Central memory CD4-positive, alpha-beta T cell (primary cell): Measurements from ENCODE around the gene DGKA.
"Not testable (repeated sequence)": the region's sequence is repeated elsewhere in the genome, so short reads cannot be mapped to it uniquely, and the experiment has no call there.

Source experiments
- DNase-seq: peaks from one replicate; pipeline ENCODE4 v3.0.0; 2022
- total RNA-seq, 3 experiments: gene quantifications; one replicate each; lab custom pipeline; 2026; lab: John Stamatoyannopoulos, UW

Gene DGKA
- total RNA-seq, result 106 to 884 (median 498) reads per million in 3 experiments

GRCh38 chr12:55930771-55931316, at the start of gene DGKA:
DGKA (plus strand) TSS chr12:55931162; CDS start chr12:55936504, 5,342 bp downstream.
- peak; percentile 68 for DNase-seq

- no peak for DNase-seq
Measured at GRCh38 chr12:55885113-55885512, 45.8 kb upstream of the DGKA start.

GRCh38 chr12:55891310-55891709, 39.7 kb upstream of the DGKA start:
- DNase-seq, result no peak

GRCh38 chr12:55893723-55894122, 37.2 kb upstream of the DGKA start:
- DNase-seq, result no peak

- no peak for DNase-seq
Measured at GRCh38 chr12:55899082-55899481, 31.9 kb upstream of the DGKA start.

GRCh38 chr12:55901881-55902490, 29.0 kb upstream of the DGKA start:
- no peak for DNase-seq

- no peak for DNase-seq
Measured at GRCh38 chr12:55906056-55906455, 24.9 kb upstream of the DGKA start.

- DNase-seq, result no peak
Measured at GRCh38 chr12:55908726-55909512, 22.0 kb upstream of the DGKA start.

- no peak for DNase-seq
Measured at GRCh38 chr12:55909513-55909884, 21.5 kb upstream of the DGKA start.

GRCh38 chr12:55912908-55913307, 18.1 kb upstream of the DGKA start:
- no peak for DNase-seq

- DNase-seq, result no peak
Measured at GRCh38 chr12:55915482-55915859, 15.5 kb upstream of the DGKA start.

GRCh38 chr12:55919032-55919431, 11.9 kb upstream of the DGKA start:
- not testable (repeated sequence) for DNase-seq

- no peak for DNase-seq
Measured at GRCh38 chr12:55922126-55922525, 8.8 kb upstream of the DGKA start.

GRCh38 chr12:55923648-55924047, 7.3 kb upstream of the DGKA start:
- DNase-seq, result not testable (repeated sequence)

- no peak for DNase-seq
Measured at GRCh38 chr12:55925371-55925770, 5.6 kb upstream of the DGKA start.

- DNase-seq, result no peak
Measured at GRCh38 chr12:55925870-55926737, 4.9 kb upstream of the DGKA start.

- DNase-seq, result peak; percentile 83
Measured at GRCh38 chr12:55926738-55927587, 4.0 kb upstream of the DGKA start.

- peak; percentile 56 for DNase-seq
Measured at GRCh38 chr12:55927588-55928502, 3.1 kb upstream of the DGKA start, which contains the start of gene PYM1. PYM1 (minus strand) TSS chr12:55927894; CDS start chr12:55927761, 133 bp downstream.

GRCh38 chr12:55929306-55929791, 1.6 kb upstream of the DGKA start:
- peak; percentile 96 for DNase-seq

GRCh38 chr12:55931317-55931779, 386 bp downstream of the DGKA start:
- DNase-seq, result no peak
